ENCODE measurements around the gene ZNF786.

ZNF786 gene

GRCh38 chr7:149027611-149028345 is 62.7 kb downstream of the ZNF786 start:
- no peak for DNase-seq

GRCh38 chr7:149027055-149027454 is 63.5 kb downstream of the ZNF786 start:
- DNase-seq: no peak

GRCh38 chr7:149023662-149024061 is 66.9 kb downstream of the ZNF786 start:
- DNase-seq: no peak

- DNase-seq: no peak
Measured at GRCh38 chr7:149022756-149023360, 67.7 kb downstream of the ZNF786 start.

- DNase-seq: no peak
Measured at GRCh38 chr7:149021725-149022062, 68.8 kb downstream of the ZNF786 start.

GRCh38 chr7:149020483-149020882 is 70.0 kb downstream of the ZNF786 start:
- DNase-seq: no peak
